Progenitor cell of endocrine pancreas (in vitro differentiated cells): ENCODE measurements around the gene USP25. TPM values are rescaled to one million over a fixed set of nuclear protein-coding genes. Genes with fewer than 3 reads are reported as not detected.

Experiments
- DNase-seq: peaks from one replicate; pipeline ENCODE4 v3.0.0; 2021; ENCODE audit warnings: low spot score; ENCODE audit not compliant: unreplicated experiment
- H3K27ac Mint-ChIP-seq: 2 replicates; pipeline ENCODE4 v1.8.0; 2021; ENCODE audit warnings: mild to moderate bottlenecking, moderate library complexity, mixed read lengths
- H3K27me3 Mint-ChIP-seq: 2 replicates; pipeline ENCODE4 v1.8.0; 2021; ENCODE audit warnings: mixed read lengths
- H3K36me3 Mint-ChIP-seq: 2 replicates; pipeline ENCODE4 v1.8.0; 2022; ENCODE audit warnings: mixed read lengths; ENCODE audit not compliant: insufficient read depth
- H3K4me1 Mint-ChIP-seq: 2 replicates; pipeline ENCODE4 v1.8.0; 2021; ENCODE audit warnings: low read depth, mixed read lengths
- H3K4me3 Mint-ChIP-seq: 2 replicates; pipeline ENCODE4 v1.8.0; 2021; ENCODE audit warnings: low read depth, mild to moderate bottlenecking, moderate library complexity, mixed read lengths
- H3K9me3 Mint-ChIP-seq: 2 replicates; pipeline ENCODE4 v1.8.0; 2021; ENCODE audit warnings: low read depth, mixed read lengths
- CTCF ChIP-seq: fragments of 200-600 bp; sonication (generic); IDR thresholded peaks from one replicate; pipeline ENCODE4 v1.5.0; 2021; ENCODE audit warnings: antibody characterized with exemption, mild to moderate bottlenecking; ENCODE audit not compliant: unreplicated experiment
- total RNA-seq: library from RNA; stranded (reverse); gene quantifications from 2 replicates; pipeline ENCODE4 v1.2.1, GENCODE V29; 2021

Gene USP25
- total RNA-seq, 1 donor from 2014 or later: 48.8 TPM

GRCh38 chr21:15751546-15751945 is 21.8 kb downstream of the USP25 start:
- Mint-ChIP-seq H3K4me1 (peaks cover 43% of the 10 kb centered on the region), H3K27me3 (no peaks in the 10 kb centered on the region), H3K9me3 (peaks cover 10% of the 10 kb centered on the region), H3K4me3 (no peak overlapping the region), H3K27ac (no peak overlapping the region), H3K36me3 (peaks cover 12% of the 10 kb centered on the region)
- TF ChIP-seq CTCF: no peak
- no peak for DNase-seq

GRCh38 chr21:15752763-15753407 is 23.1 kb downstream of the USP25 start:
- DNase-seq: no peak
- H3K36me3 Mint-ChIP-seq: peaks cover 22% of the 10 kb centered on the region
- peaks cover 40% of the 10 kb centered on the region for H3K4me1 Mint-ChIP-seq
- peaks cover 21% of the 10 kb centered on the region for H3K9me3 Mint-ChIP-seq
- no peak overlapping the region for H3K4me3 Mint-ChIP-seq
- TF ChIP-seq CTCF: no peak
- no peaks in the 10 kb centered on the region for H3K27me3 Mint-ChIP-seq
- no peak overlapping the region for H3K27ac Mint-ChIP-seq

GRCh38 chr21:15753741-15754140 is 24.0 kb downstream of the USP25 start:
- H3K4me3 Mint-ChIP-seq: no peak overlapping the region
- H3K36me3 Mint-ChIP-seq: peaks cover 24% of the 10 kb centered on the region
- H3K27ac Mint-ChIP-seq: peak overlapping the region; percentile 45
- H3K27me3 Mint-ChIP-seq: no peaks in the 10 kb centered on the region
- H3K4me1 Mint-ChIP-seq: peaks cover 37% of the 10 kb centered on the region
- H3K9me3 Mint-ChIP-seq: peaks cover 27% of the 10 kb centered on the region
- TF ChIP-seq CTCF: no peak
- no peak for DNase-seq

- Mint-ChIP-seq H3K27me3 (no peaks in the 10 kb centered on the region), H3K4me1 (peaks cover 32% of the 10 kb centered on the region), H3K4me3 (no peak overlapping the region), H3K36me3 (peaks cover 24% of the 10 kb centered on the region), H3K27ac (no peak overlapping the region), H3K9me3 (peaks cover 30% of the 10 kb centered on the region)
- DNase-seq: no peak
- no peak for TF ChIP-seq CTCF
Observed at GRCh38 chr21:15754640-15755039, 24.9 kb downstream of the USP25 start.

GRCh38 chr21:15755125-15755524 is 25.3 kb downstream of the USP25 start:
- H3K9me3 Mint-ChIP-seq: peaks cover 30% of the 10 kb centered on the region
- DNase-seq: no peak
- H3K27ac Mint-ChIP-seq: no peak overlapping the region
- H3K36me3 Mint-ChIP-seq: peaks cover 23% of the 10 kb centered on the region
- no peak overlapping the region for H3K4me3 Mint-ChIP-seq
- TF ChIP-seq CTCF: no peak
- H3K4me1 Mint-ChIP-seq: peaks cover 31% of the 10 kb centered on the region
- no peaks in the 10 kb centered on the region for H3K27me3 Mint-ChIP-seq
